SH-SY5Y (cell line): ENCODE data around the gene PNPLA7.

Experiments used
- GATA2 ChIP-seq: IDR thresholded peaks from 2 replicates; pipeline ENCODE4 v1.6.1; 2011; ENCODE audit warnings: mild to moderate bottlenecking, low read depth, low read length
- GATA3 ChIP-seq: IDR thresholded peaks from 2 replicates; pipeline ENCODE4 v1.6.1; 2011; ENCODE audit warnings: low read depth, mild to moderate bottlenecking, low read length, moderate library complexity

DNA sequence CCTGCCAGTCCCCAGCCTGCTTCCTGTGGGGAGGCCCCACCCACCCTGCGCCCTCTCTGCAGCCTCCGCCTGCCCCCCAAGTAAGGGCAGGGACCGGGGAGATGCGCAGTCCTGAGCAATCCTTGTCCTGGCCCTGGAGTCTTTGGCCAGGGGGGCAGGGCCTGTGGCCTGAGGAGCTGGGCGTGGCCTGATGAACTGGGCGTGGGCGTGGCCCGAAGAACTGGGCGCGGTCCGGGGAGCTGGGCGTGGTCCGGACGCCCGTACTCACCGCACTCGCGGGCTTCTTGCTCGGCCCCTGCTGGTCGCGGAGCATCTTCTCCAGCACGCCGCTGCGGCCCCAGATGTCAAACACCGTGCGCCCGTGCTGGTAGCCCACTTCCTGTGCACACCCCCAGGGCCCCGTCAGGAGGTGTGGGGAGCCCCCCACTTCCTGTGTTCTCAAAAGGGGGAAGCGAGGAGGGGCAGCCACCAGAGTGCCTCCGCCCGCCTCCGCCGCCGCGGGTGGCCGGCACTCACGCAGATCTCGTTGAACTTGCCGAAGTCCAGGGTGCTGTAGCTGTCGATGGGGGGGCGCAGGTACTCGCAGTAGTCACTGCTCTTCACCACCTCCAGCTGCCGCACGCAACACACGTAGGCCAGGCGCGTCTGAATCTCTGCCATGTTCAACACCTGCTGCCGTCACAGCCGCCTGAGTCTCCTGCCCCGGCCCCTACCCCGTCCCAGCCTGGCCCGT, 88.4 kb downstream of the PNPLA7 start:
- no peak for TF ChIP-seq GATA3
- TF ChIP-seq GATA2, result no peak
